GM18868 (cell line): ENCODE results near the gene MPL.
A peak's percentile ranks its signal among the peaks of the same experiment; 100 is the strongest.

Experiments used
- ATAC-seq: cut with Tn5 transposase; IDR thresholded peaks from one replicate; pipeline ENCODE4 v1.9.1; 2021; ENCODE audit warnings: mild to moderate bottlenecking, moderate library complexity; ENCODE audit not compliant: unreplicated experiment

MPL gene

GRCh38 chr1:43351421-43352350, 14.1 kb downstream of the MPL start:
- no peak for ATAC-seq

- ATAC-seq = no peak
Measured at GRCh38 chr1:43352351-43352705, 14.7 kb downstream of the MPL start.

DNA sequence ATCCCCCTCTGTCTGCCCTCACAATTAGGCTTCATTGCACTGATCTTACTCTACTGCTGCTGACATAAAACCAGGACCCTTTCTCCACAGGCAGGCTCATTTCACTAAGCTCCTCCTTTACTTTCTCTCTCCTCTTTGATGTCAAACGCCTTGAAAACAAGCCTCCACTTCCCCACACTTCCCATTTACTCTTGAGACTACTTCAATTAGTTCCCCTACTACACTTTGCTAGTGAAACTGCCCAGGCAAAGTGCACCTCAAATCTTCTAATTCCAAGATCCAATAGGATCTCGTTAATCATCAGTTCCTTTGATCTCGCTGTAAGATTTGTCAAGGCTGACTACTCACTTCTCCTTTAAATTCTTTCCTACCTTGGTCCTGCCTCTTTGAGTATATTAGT, 15.3 kb downstream of the MPL start:
- no peak for ATAC-seq

DNA sequence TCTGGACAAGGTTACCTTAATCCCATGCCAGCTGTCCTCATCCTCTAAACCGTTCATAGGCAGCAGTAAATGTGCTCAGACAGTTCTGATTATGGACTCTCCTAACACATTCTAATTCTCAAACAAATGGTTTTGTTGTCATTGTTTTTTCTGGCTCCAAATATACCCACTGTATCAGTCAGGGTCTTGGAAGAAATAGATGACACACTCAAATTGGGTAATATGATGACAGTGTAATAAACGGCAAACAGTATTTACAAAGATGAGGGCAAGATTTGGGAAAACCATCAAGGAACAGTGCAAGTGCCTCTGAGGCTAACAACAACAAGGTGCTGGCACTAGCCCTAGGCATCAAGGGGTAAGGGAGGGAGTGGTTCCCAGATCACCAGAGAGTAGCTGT, 16.9 kb downstream of the MPL start:
- no peak for ATAC-seq

DNA sequence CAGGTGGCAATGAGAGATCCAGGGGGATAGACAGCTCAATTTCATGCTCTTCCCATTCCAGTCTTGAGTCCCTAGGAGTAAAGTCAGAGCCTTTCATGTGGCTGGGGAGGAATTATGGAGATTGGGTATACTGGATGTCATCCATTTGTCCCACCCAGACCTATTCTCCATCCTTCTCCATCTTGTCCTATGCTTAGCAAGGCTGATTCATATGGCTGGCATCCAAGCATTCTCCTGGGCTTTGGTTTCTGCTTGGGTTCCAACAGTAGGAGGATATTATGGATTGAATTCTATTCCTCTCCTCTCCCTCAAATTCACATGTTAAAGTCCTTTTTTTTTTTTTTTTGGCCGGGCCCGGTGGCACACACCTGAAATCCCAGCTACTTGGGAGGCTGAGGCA, 17.3 kb downstream of the MPL start:
- no peak for ATAC-seq

- ATAC-seq = no peak
Measured at GRCh38 chr1:43357251-43357650, 19.6 kb downstream of the MPL start.

DNA sequence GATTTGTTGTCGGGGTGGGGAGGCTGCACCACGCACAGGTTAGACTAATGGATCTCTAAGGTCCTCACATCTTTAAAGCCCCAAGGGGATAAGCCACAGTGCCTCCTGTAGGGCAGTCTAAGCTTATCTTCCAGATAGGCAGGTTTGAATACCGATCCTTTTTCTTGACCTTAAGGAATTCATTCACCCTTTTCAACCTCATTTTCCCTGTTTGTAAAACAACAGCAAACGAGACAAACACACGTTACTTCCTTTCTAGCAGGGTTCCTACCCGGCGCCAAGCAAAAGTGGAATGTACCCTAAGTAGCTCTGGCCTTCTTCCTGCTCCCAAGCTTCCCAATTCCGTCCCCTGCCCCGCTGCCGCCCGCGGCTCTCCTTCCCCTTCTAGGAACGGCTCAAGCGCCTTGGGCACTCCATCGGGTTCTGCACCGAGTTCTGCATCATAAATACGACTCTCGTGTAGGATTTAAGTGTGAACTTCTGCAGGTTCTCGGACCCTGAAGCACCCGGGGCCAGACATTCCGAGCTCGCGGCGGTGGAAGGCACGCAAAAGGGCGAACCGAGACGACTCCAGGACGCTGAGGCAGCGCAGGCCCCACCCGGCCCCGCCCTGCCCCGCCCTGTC, 20.6 kb downstream of the MPL start:
- no peak for ATAC-seq

GRCh38 chr1:43358746-43359693, 21.4 kb downstream of the MPL start, which contains the start of gene CDC20:
CDC20 (plus strand) TSS chr1:43358981; CDS start chr1:43359216, 235 bp downstream.
- ATAC-seq = peak; percentile 97

DNA sequence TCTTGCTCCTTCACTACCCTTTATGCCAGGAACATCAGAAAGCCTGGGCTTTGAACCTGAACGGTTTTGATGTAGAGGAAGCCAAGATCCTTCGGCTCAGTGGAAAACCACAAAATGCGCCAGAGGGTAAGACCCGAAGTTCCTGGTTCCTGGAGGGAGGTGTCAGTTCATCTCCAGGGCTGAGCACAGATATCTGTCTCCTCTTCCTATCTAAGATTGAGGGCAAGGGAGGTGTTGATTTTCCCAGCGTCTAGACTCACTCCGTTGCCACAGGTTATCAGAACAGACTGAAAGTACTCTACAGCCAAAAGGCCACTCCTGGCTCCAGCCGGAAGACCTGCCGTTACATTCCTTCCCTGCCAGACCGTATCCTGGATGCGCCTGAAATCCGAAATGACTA, 22.1 kb downstream of the MPL start:
- no peak for ATAC-seq

GRCh38 chr1:43360616-43361015, 23.0 kb downstream of the MPL start:
- ATAC-seq = no peak

GRCh38 chr1:43363283-43363934, 25.8 kb downstream of the MPL start:
- no peak for ATAC-seq

GRCh38 chr1:43363935-43364525, 26.4 kb downstream of the MPL start:
- ATAC-seq = no peak

DNA sequence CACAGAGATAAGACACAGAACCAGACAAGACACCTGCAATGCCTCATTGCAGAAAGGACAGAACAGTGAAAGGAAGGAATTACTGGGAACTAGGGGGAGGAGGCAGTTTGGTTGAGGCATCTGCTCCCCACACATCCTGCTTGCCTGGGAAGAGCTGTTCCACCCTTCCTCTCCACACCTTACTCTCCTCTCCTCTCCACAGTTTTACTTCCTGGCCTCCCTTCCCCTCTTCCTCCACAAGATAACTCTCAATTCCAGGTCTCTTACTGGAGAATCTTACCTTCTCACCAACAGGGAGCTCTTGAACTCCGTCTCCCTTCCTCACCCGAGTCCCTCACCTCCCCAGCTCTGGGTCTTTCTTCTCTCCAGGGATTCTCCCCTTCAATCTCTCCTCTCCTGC, 28.1 kb downstream of the MPL start:
- no peak for ATAC-seq

DNA sequence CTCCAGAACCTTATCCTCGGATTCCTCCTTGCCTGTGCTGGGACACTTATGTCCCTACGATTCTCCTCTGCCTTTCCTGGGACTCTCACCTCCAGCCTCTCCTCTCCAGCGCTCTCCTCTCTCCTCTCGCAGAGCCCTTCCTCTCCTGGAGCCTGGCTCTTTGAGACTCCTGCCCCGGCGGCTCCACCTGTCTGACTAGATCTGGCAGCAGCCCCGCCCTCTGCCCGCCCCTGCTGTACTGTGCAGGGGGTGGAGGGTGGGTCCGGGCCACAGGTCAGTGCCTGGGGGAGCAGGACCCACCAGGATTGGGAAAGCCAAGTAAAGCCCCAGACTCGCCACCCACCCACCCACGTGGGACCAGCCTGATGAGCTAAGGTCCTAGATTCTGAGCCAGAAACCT, 28.6 kb downstream of the MPL start:
- no peak for ATAC-seq

GRCh38 chr1:43366601-43367025, 29.0 kb downstream of the MPL start:
- no peak for ATAC-seq

GRCh38 chr1:43367026-43367903, 29.6 kb downstream of the MPL start:
- peak; percentile 40 for ATAC-seq

GRCh38 chr1:43367904-43368645, 30.5 kb downstream of the MPL start, which contains the start of gene ELOVL1:
ELOVL1 (minus strand) TSS chr1:43368011; CDS start chr1:43365609, 2,402 bp downstream.
- ATAC-seq = peak; percentile 77

- no peak for ATAC-seq
Measured at GRCh38 chr1:43368646-43369020, 31.0 kb downstream of the MPL start.
